ENCODE data around the gene CACTIN. TPM values are rescaled to one million over a fixed set of nuclear protein-coding genes. Genes with fewer than 3 reads are reported as not detected.
A peak's percentile ranks its signal among the peaks of the same experiment; 100 is the strongest.

CACTIN gene
- total and polyA plus RNA-seq, 4 experiments from 2014 or later, result 4.4 to 50.4 (median 30.1) TPM

GRCh38 chr19:3644351-3645066, 17.9 kb upstream of the CACTIN start:
- Mint-ChIP-seq H3K4me3 (no peak overlapping the region), H3K27me3 (no peaks in the 10 kb centered on the region), H3K9me3 (no peaks in the 10 kb centered on the region), H3K27ac (no peak overlapping the region), H3K36me3 (peaks cover 10% of the 10 kb centered on the region in 2 donors), H3K4me1 (no peaks in the 10 kb centered on the region)
- H3K4me1 ChIP-seq (ENCODE audit: insufficient read depth, low read length), result no peaks in the 10 kb centered on the region
- ChIA-PET POLR2A (ENCODE audit: partially characterized antibody) (no interaction called here), CTCF (ENCODE audit: partially characterized antibody) (no interaction called here)
- intact Hi-C loops (cut with micrococcal nuclease), result no loop called here
- no peak overlapping the region for H3K27ac ChIP-seq (ENCODE audit: low read depth, low read length)
- DNase-seq, result no peak
- no peaks in the 10 kb centered on the region for H3K36me3 ChIP-seq (ENCODE audit: insufficient read depth, low read length)
- H3K4me3 ChIP-seq (ENCODE audit: low read length in 2 of 2), result no peak overlapping the region
- H3K9me3 ChIP-seq (ENCODE audit: control insufficient read depth in 1 of 2, low read length in 2 of 2), result no peaks in the 10 kb centered on the region
- H3K27me3 ChIP-seq (ENCODE audit: insufficient read depth, low read length), result no peaks in the 10 kb centered on the region

GRCh38 chr19:3643674-3644313, 17.2 kb upstream of the CACTIN start:
- Mint-ChIP-seq H3K4me3 (no peak overlapping the region), H3K9me3 (no peaks in the 10 kb centered on the region), H3K36me3 (peaks cover 12 to 13% of the 10 kb centered on the region in 2 donors), H3K27me3 (no peaks in the 10 kb centered on the region), H3K27ac (no peak overlapping the region), H3K4me1 (no peaks in the 10 kb centered on the region)
- ChIA-PET CTCF (ENCODE audit: partially characterized antibody) (no interaction called here), POLR2A (ENCODE audit: partially characterized antibody) (no interaction called here)
- Histone ChIP-seq H3K27me3 (ENCODE audit: insufficient read depth, low read length) (no peaks in the 10 kb centered on the region), H3K4me3 (ENCODE audit: low read length in 2 of 2) (no peak overlapping the region), H3K4me1 (ENCODE audit: insufficient read depth, low read length) (no peaks in the 10 kb centered on the region), H3K27ac (ENCODE audit: low read depth, low read length) (no peak overlapping the region), H3K9me3 (ENCODE audit: control insufficient read depth in 1 of 2, low read length in 2 of 2) (no peaks in the 10 kb centered on the region), H3K36me3 (ENCODE audit: insufficient read depth, low read length) (no peaks in the 10 kb centered on the region)
- no peak for DNase-seq
- intact Hi-C loops (cut with micrococcal nuclease), result no loop called here

GRCh38 chr19:3642987-3643673, 16.5 kb upstream of the CACTIN start:
- no peak overlapping the region for H3K4me3 ChIP-seq (ENCODE audit: low read length in 2 of 2)
- no peak overlapping the region for H3K27ac Mint-ChIP-seq
- no peaks in the 10 kb centered on the region for H3K4me1 ChIP-seq (ENCODE audit: insufficient read depth, low read length)
- H3K9me3 ChIP-seq (ENCODE audit: control insufficient read depth in 1 of 2, low read length in 2 of 2), result no peaks in the 10 kb centered on the region
- no peaks in the 10 kb centered on the region for H3K36me3 ChIP-seq (ENCODE audit: insufficient read depth, low read length)
- no peak for DNase-seq
- peaks cover 15% of the 10 kb centered on the region in 2 donors for H3K36me3 Mint-ChIP-seq
- H3K27me3 Mint-ChIP-seq, result no peaks in the 10 kb centered on the region
- H3K27me3 ChIP-seq (ENCODE audit: insufficient read depth, low read length), result no peaks in the 10 kb centered on the region
- H3K9me3 Mint-ChIP-seq, result no peaks in the 10 kb centered on the region
- intact Hi-C loops (cut with micrococcal nuclease), result no loop called here
- H3K27ac ChIP-seq (ENCODE audit: low read depth, low read length), result no peak overlapping the region
- ChIA-PET CTCF (ENCODE audit: partially characterized antibody) (no interaction called here), POLR2A (ENCODE audit: partially characterized antibody) (no interaction called here)
- no peaks in the 10 kb centered on the region for H3K4me1 Mint-ChIP-seq
- H3K4me3 Mint-ChIP-seq, result no peak overlapping the region

GRCh38 chr19:3642296-3642695, 15.7 kb upstream of the CACTIN start:
- no peaks in the 10 kb centered on the region for H3K27me3 Mint-ChIP-seq
- no peaks in the 10 kb centered on the region for H3K9me3 ChIP-seq (ENCODE audit: control insufficient read depth in 1 of 2, low read length in 2 of 2)
- no peak overlapping the region for H3K4me3 Mint-ChIP-seq
- no peaks in the 10 kb centered on the region for H3K9me3 Mint-ChIP-seq
- CTCF ChIA-PET (ENCODE audit: partially characterized antibody), result no interaction called here
- intact Hi-C loops (cut with micrococcal nuclease), result no loop called here
- no peak for DNase-seq
- POLR2A ChIA-PET (ENCODE audit: partially characterized antibody), result no interaction called here
- H3K36me3 Mint-ChIP-seq, result peaks cover 15% of the 10 kb centered on the region in 2 donors
- no peak overlapping the region for H3K4me3 ChIP-seq (ENCODE audit: low read length in 2 of 2)
- no peaks in the 10 kb centered on the region for H3K27me3 ChIP-seq (ENCODE audit: insufficient read depth, low read length)
- H3K27ac ChIP-seq (ENCODE audit: low read depth, low read length), result no peak overlapping the region
- no peaks in the 10 kb centered on the region for H3K4me1 Mint-ChIP-seq
- no peaks in the 10 kb centered on the region for H3K36me3 ChIP-seq (ENCODE audit: insufficient read depth, low read length)
- H3K27ac Mint-ChIP-seq, result no peak overlapping the region
- H3K4me1 ChIP-seq (ENCODE audit: insufficient read depth, low read length), result no peaks in the 10 kb centered on the region

- no peak overlapping the region for H3K27ac Mint-ChIP-seq
- no peaks in the 10 kb centered on the region for H3K36me3 ChIP-seq (ENCODE audit: insufficient read depth, low read length)
- no peak for DNase-seq
- peaks cover 15 to 16% of the 10 kb centered on the region in 2 donors for H3K36me3 Mint-ChIP-seq
- H3K4me3 Mint-ChIP-seq, result no peak overlapping the region
- intact Hi-C loops (cut with micrococcal nuclease), result no loop called here
- POLR2A ChIA-PET (ENCODE audit: partially characterized antibody), result no interaction called here
- H3K4me1 Mint-ChIP-seq, result no peaks in the 10 kb centered on the region
- no peaks in the 10 kb centered on the region for H3K9me3 Mint-ChIP-seq
- no peaks in the 10 kb centered on the region for H3K27me3 ChIP-seq (ENCODE audit: insufficient read depth, low read length)
- H3K4me3 ChIP-seq (ENCODE audit: low read length in 2 of 2), result no peak overlapping the region
- no peaks in the 10 kb centered on the region for H3K9me3 ChIP-seq (ENCODE audit: control insufficient read depth in 1 of 2, low read length in 2 of 2)
- no peaks in the 10 kb centered on the region for H3K27me3 Mint-ChIP-seq
- H3K4me1 ChIP-seq (ENCODE audit: insufficient read depth, low read length), result no peaks in the 10 kb centered on the region
- H3K27ac ChIP-seq (ENCODE audit: low read depth, low read length), result no peak overlapping the region
- CTCF ChIA-PET (ENCODE audit: partially characterized antibody), result no interaction called here
Measured at GRCh38 chr19:3641515-3642269, 15.1 kb upstream of the CACTIN start.

- no peaks in the 10 kb centered on the region for H3K9me3 ChIP-seq (ENCODE audit: control insufficient read depth in 1 of 2, low read length in 2 of 2)
- no peaks in the 10 kb centered on the region for H3K27me3 ChIP-seq (ENCODE audit: insufficient read depth, low read length)
- peak overlapping the region in 2 of 7 donors; percentile 15 to 66 for H3K27ac Mint-ChIP-seq
- intact Hi-C loops (cut with micrococcal nuclease), result no loop called here
- CTCF ChIA-PET (ENCODE audit: partially characterized antibody), result no interaction called here
- H3K27ac ChIP-seq (ENCODE audit: low read depth, low read length), result no peak overlapping the region
- no peaks in the 10 kb centered on the region for H3K27me3 Mint-ChIP-seq
- H3K9me3 Mint-ChIP-seq, result no peaks in the 10 kb centered on the region
- H3K4me1 Mint-ChIP-seq, result no peaks in the 10 kb centered on the region
- peaks cover 14 to 19% of the 10 kb centered on the region in 2 donors for H3K36me3 Mint-ChIP-seq
- DNase-seq, result no peak
- H3K4me1 ChIP-seq (ENCODE audit: insufficient read depth, low read length), result no peaks in the 10 kb centered on the region
- no peak overlapping the region for H3K4me3 ChIP-seq (ENCODE audit: low read length in 2 of 2)
- H3K36me3 ChIP-seq (ENCODE audit: insufficient read depth, low read length), result no peaks in the 10 kb centered on the region
- H3K4me3 Mint-ChIP-seq, result no peak overlapping the region
- POLR2A ChIA-PET (ENCODE audit: partially characterized antibody), result no interaction called here
Measured at GRCh38 chr19:3639479-3639878, 12.9 kb upstream of the CACTIN start.

Measured in CD4-positive, alpha-beta memory T cell (primary cell).